ENCODE measurements around the gene RHOC.

Gene RHOC

GRCh38 chr1:112676543-112676942, 30.4 kb downstream of the RHOC start:
- no peak for DNase-seq

GRCh38 chr1:112675728-112676381, 31.1 kb downstream of the RHOC start:
- DNase-seq = no peak

GRCh38 chr1:112674986-112675727, 31.8 kb downstream of the RHOC start:
- peak; percentile 49 for DNase-seq

- peak; percentile 62 for DNase-seq
Measured at GRCh38 chr1:112674440-112674985, 32.4 kb downstream of the RHOC start, which contains the start of gene MOV10. MOV10 (plus strand) TSS chr1:112674659; CDS start chr1:112674913, 254 bp downstream.

GRCh38 chr1:112673592-112674439, 33.1 kb downstream of the RHOC start:
- peak; percentile 20 for DNase-seq

GRCh38 chr1:112672842-112673241, 34.1 kb downstream of the RHOC start:
- DNase-seq = no peak

GRCh38 chr1:112672009-112672408, 34.9 kb downstream of the RHOC start:
- no peak for DNase-seq

GRCh38 chr1:112666946-112667345, 40.0 kb downstream of the RHOC start:
- DNase-seq = no peak

- no peak for DNase-seq
Measured at GRCh38 chr1:112665857-112666256, 41.1 kb downstream of the RHOC start.

- DNase-seq = no peak
Measured at GRCh38 chr1:112651205-112651604, 55.7 kb downstream of the RHOC start.
